LNCaP clone FGC (cell line): ENCODE data around the gene OBP2A.

Experiments
- DNase-seq: peaks from one replicate; pipeline ENCODE4 v3.0.0-alpha.2; 2011; ENCODE audit warnings: low read depth
- H3K4me3 ChIP-seq: 2 replicates; pipeline ENCODE4 v1.5.1; 2011; ENCODE audit warnings: mild to moderate bottlenecking, low read depth, low read length, control low read depth
- TF ChIP-seq, protein P1 (sequence below): IDR thresholded peaks from 2 replicates; pipeline ENCODE4 v1.5.1; 2012; ENCODE audit warnings: mild to moderate bottlenecking; ENCODE audit not compliant: control insufficient read depth, insufficient read depth; ENCODE audit errors: extremely low read depth

Gene OBP2A

DNA sequence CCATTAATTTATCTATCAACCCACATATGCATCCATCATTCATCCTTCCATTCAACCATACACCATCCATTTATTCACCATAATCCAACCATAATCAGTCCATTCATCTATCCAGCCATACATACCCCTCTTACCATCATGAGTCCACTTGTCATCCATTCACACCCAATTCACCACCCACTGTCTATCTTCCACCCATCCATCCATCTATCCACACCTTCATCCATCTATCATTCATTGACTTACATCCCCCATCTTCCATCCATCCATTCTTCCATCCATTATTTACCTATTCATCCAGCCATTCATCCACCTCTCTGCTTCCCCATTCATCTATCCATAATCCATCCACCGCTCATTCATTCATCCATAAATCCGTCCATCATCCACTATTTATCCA lies 33.4 kb downstream of the OBP2A start:
- H3K4me3 ChIP-seq: no peak overlapping the region
- DNase-seq: no peak
- TF ChIP-seq, protein P1, sequence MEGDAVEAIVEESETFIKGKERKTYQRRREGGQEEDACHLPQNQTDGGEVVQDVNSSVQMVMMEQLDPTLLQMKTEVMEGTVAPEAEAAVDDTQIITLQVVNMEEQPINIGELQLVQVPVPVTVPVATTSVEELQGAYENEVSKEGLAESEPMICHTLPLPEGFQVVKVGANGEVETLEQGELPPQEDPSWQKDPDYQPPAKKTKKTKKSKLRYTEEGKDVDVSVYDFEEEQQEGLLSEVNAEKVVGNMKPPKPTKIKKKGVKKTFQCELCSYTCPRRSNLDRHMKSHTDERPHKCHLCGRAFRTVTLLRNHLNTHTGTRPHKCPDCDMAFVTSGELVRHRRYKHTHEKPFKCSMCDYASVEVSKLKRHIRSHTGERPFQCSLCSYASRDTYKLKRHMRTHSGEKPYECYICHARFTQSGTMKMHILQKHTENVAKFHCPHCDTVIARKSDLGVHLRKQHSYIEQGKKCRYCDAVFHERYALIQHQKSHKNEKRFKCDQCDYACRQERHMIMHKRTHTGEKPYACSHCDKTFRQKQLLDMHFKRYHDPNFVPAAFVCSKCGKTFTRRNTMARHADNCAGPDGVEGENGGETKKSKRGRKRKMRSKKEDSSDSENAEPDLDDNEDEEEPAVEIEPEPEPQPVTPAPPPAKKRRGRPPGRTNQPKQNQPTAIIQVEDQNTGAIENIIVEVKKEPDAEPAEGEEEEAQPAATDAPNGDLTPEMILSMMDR: no peak

DNA sequence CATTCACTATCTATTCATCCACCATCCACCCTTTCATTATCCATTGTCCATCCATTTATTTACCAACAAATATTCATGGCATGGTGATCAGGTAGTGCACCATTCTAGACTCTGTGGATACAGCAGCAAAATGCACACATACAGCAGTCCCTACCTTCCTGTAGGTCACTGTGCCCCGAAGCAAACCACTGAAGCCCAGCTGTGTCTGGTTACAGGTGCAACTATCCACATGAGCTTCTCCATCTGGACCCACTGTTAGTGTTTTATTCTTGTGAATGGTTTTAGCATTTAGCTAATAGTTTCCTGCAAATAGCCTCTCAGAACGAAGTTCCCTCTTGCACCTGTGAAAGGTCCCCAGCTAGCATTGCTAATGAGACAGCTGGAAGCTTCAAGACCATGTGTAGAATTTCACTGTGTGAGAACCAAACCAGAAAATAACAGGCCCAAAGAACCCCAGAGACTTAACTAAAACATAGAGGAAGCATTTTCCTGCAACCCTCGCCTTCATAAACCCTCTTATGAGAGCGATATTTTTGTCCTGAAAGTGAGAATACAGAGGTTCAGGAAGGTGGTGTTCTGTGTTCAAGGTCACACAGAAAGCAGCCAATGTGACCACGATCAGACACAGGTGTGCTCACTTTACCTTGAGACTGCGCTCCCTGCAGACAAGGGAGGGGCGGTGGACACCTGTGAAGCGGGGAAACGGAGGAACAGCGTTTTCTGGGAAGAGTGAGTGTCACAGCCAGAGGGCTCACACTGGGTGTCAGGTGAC lies 34.1 kb downstream of the OBP2A start:
- no peak overlapping the region for H3K4me3 ChIP-seq
- TF ChIP-seq, protein P1: no peak
- no peak for DNase-seq

DNA sequence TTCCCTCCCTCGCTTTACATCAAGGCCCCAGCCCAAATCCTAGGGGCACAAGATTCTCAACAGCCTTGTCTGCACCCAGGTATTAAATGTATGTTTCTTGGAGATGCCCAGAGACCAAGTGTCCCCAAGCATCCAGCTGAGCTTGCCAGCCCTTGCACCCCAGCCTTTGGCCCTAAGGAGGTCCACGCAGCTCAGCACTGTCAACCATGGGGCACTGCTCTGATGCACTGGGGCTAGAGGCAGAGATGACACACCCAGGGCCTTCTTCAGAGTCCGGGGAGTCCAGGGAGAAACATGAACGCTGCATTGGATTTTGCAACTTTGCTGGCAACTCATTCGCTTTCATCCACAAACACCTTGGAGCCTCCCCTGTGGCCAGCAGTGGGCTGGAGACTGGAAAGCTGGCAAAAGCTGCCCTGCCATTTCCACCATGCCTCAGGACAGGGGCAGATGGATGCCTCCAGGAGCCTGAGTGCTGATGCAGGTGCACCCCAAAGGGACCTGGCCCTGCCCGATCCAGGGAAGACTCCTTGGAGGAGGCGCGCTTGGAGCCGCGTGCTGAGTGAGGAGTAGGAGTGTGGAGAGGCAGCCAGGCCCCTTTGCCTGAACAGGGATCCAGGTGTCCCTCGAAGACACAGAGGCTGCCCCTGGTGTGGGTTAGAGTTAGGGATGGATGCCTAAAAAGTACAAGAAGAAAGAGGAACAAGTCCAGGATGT lies 34.9 kb downstream of the OBP2A start:
- no peak overlapping the region for H3K4me3 ChIP-seq
- TF ChIP-seq, protein P1: no peak
- no peak for DNase-seq

DNA sequence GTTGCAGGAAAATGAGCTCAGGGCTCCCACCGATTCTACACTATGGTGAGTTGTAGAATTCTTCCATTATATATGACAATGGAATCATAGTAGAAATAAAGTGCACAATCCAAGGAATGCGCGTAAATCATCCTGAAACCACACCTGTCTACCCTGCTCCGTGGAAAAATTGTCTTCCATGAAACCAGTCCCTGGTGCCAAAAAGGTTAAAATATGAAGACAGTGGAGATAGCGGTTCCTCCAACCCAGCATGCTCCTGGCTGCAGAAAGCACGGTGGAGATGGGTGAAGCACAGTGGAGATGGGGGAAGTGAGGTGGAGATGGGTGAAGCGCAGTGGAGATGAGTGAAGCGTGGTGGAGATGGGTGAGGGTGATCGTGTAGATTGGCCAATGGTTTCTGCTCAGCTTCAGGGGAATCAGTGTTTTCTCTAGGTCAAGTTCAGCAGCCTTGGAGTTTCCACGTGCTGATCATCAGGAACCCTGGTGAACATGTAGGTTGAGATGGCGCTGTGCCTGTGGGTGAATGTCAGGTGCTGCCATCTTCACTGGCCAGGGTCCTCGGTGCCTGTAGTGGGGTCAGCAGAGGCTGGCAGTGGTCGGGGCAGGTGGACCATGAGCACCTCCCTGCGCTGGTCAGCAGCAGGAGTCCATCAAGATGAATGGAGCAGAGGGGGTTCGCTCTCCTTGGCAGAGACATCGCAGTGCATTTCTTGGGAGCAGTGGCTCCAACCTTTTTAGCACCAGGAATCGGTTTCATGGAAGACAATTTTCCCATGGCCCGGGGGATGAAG lies 35.9 kb downstream of the OBP2A start:
- no peak overlapping the region for H3K4me3 ChIP-seq
- no peak for DNase-seq
- TF ChIP-seq, protein P1: no peak

DNA sequence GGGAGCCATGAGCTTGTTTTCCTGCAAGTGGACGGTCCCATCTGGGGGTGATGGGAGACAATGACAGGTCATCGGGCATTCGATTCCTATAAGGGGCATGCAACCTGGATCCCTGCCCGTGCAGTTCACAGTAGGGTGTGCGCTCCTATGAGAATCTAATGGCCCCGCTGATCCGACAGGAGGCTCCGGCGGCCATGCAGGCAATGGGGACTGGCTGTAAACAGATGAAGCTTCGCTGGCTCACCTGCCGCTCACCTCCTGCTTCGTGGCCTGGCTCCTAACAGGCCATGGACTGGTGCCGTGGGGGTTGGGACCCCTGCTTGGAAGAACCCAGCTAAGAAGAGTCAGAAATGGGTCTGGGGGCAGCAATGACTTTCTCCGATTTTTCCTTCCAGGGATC lies 36.6 kb downstream of the OBP2A start:
- TF ChIP-seq, protein P1: no peak
- H3K4me3 ChIP-seq: no peak overlapping the region
- DNase-seq: no peak

DNA sequence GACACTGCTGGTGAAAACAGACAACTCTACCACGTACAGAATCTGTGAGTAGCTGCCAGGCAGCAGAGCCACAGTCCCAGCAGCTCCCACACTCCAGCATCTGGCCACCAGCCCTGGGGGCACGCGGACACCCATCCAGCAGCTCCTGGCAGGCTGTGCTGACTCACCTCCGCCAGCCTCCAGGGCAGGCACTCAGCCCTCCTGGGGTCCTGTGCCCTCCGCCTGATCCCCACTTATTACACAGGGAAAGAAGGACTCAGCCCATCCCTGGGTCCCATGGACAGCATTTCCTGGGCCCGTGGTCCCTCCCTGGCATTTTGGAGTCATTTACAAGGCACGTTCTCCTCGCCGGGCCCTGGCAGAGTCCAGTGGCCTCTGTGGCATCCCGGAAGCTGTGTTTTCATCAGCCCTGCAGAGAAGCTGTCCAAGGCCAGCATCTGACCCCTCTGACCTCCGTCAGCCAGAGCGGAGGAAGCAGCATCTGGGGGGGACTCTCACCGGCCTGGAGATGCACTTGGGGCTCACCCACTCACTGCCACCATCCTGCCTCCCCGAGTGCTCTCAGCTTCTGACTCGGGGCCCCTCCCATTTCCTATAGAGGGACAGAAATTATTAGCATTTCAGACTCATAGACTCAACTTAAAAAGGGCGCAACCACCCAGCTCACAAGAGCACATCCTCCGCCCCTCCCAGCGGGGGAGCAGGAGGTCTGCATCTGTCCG lies 37.2 kb downstream of the OBP2A start:
- H3K4me3 ChIP-seq: no peak overlapping the region
- DNase-seq: no peak
- TF ChIP-seq, protein P1: no peak
